AG04450 (cell line): Measurements from ENCODE around the gene NKX6-2. TPM values are rescaled to one million over a fixed set of nuclear protein-coding genes. Genes with fewer than 3 reads are reported as not detected.

Experiments
- CTCF ChIA-PET: fragments of 300-600, 350-600 bp; formaldehyde crosslinking; extraction: SDS; loops from one replicate; lab custom pipeline; 2022; ENCODE audit warnings: antibody characterized with exemption, inconsistent platforms; lab: Charles Lee
- POLR2A ChIA-PET: fragments of 350-600 bp; formaldehyde crosslinking; extraction: SDS; loops from one replicate; lab custom pipeline; 2021; ENCODE audit warnings: antibody characterized with exemption, inconsistent platforms; lab: Yijun Ruan, JAX
- DNase-seq: peaks from one replicate; pipeline ENCODE4 v3.0.0-alpha.2; 2011; ENCODE audit warnings: low read depth, low spot score
- H3K27ac ChIP-seq: one replicate; pipeline ENCODE4 v1.5.1; 2012; ENCODE audit warnings: low read depth, low read length, control low read depth
- H3K27me3 ChIP-seq: one replicate; pipeline ENCODE4 v1.6.0; 2012; ENCODE audit warnings: low read length; ENCODE audit not compliant: control insufficient read depth, insufficient read depth
- H3K4me3 ChIP-seq: 2 replicates; pipeline ENCODE4 v1.5.1; 2011; ENCODE audit warnings: mild to moderate bottlenecking, low read depth, low read length, control low read depth
- H3K9me3 ChIP-seq: 2 replicates; pipeline ENCODE4 v1.5.1; 2012; ENCODE audit warnings: low read length; ENCODE audit not compliant: control insufficient read depth, insufficient read depth
- CTCF ChIP-seq: IDR thresholded peaks from 2 replicates; pipeline ENCODE4 v1.5.1; 2011; ENCODE audit warnings: low read depth, low read length, control low read depth, inconsistent platforms
- polyA plus RNA-seq: library from polyadenylated mRNA; depleted of rRNA; stranded (reverse); fragments of >200 nt; gene quantifications from 2 replicates; pipeline ENCODE4 v1.2.3, GENCODE V29; 2011

The NKX6-2 gene
- polyA plus RNA-seq, 1 experiment, result not detected

DNA sequence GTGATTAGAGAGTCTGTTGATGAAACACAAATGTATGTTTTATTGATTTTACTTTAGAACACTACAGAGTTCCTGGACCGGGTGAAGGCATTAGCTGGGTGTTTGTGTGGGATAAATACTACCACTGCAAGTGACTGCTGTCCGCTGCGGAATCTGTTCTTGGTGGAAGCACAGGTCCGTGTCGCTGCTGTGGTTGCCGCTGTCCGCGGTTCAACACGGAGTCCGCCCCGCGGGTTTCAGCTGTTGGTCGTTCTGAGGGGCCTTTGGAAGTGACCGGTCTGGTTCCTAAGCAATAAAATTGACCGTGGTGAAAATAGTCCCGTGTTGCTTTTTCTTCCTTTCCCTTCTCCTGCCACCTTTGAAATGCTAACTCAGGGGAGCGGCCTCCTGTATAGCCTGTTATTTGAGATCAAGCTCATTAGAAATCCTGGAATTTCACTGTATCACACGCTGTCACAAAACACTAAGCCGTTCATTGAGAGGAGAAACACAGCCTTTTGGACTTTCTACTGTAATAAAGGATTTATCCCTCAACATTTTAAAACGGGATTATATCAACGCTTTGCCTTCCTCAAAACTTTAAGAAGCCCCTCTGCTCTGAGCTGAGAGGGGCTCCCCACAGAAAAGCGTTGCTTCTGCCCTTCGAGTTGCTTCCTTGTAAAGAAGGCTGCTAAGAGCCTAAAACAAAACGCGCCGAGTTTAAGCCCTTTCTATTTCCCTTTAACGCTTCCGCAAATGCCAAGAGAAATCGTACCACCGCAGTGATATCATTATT is 2.6 kb downstream of the NKX6-2 start:
- ChIA-PET POLR2A (no interaction called here), CTCF (no interaction called here)
- no peak overlapping the region for H3K27ac ChIP-seq
- H3K27me3 ChIP-seq, result peaks cover 23% of the 10 kb centered on the region
- no peak for TF ChIP-seq CTCF
- DNase-seq, result no peak
- no peak overlapping the region for H3K4me3 ChIP-seq
- H3K9me3 ChIP-seq, result peaks cover 7% of the 10 kb centered on the region; the same call in 1 of the 2 replicates

- Histone ChIP-seq H3K9me3 (peaks cover 9% of the 10 kb centered on the region; the same call in 1 of the 2 replicates), H3K27ac (no peak overlapping the region), H3K27me3 (peaks cover 8% of the 10 kb centered on the region), H3K4me3 (no peak overlapping the region)
- no peak for TF ChIP-seq CTCF
- DNase-seq, result no peak
- POLR2A ChIA-PET, result interaction anchor here (0.5 kb wide), 1 partner anchor 111 kb away, joined by 3 read pairs; no protein-coding TSS in a partner anchor
- CTCF ChIA-PET, result no interaction called here
These were observed 4.4 kb downstream of the NKX6-2 start for GRCh38 chr10:132781556-132781955.

DNA sequence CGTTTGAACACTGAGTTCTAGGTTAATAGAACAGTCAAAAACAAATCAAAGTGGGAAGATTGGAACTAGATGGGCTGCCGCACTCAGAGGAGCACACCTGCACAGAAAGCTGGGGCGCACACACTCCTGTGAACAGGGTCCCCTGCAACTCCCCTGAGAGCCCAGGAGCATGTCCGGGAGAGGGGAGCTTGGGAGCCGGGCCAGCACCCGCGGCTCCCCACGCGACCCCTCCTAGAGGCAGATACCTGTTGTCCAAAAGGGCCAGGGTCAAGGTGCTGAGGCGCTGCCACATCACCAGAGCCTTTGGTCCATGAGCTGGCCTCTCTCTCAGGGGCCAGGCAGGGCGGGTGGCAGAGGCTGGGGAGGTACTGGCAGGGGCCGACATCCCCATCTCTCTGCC is 5.6 kb downstream of the NKX6-2 start:
- Histone ChIP-seq H3K4me3 (no peak overlapping the region), H3K9me3 (peaks cover 9% of the 10 kb centered on the region; the same call in 1 of the 2 replicates), H3K27ac (no peak overlapping the region), H3K27me3 (peaks cover 8% of the 10 kb centered on the region)
- no peak for DNase-seq
- ChIA-PET POLR2A (no interaction called here), CTCF (no interaction called here)
- TF ChIP-seq CTCF, result no peak

- peaks cover 7% of the 10 kb centered on the region; the same call in 1 of the 2 replicates for H3K9me3 ChIP-seq
- POLR2A ChIA-PET, result no interaction called here
- CTCF ChIA-PET, result no interaction called here
- no peak overlapping the region for H3K4me3 ChIP-seq
- no peak for DNase-seq
- H3K27me3 ChIP-seq, result peaks cover 6% of the 10 kb centered on the region
- H3K27ac ChIP-seq, result no peak overlapping the region
- no peak for TF ChIP-seq CTCF
These were observed 6.2 kb downstream of the NKX6-2 start for GRCh38 chr10:132779549-132780294.

GRCh38 chr10:132777441-132777840 is 8.5 kb downstream of the NKX6-2 start:
- H3K4me3 ChIP-seq, result no peak overlapping the region
- ChIA-PET POLR2A (no interaction called here), CTCF (no interaction called here)
- no peak for TF ChIP-seq CTCF
- H3K9me3 ChIP-seq, result peaks cover 7% of the 10 kb centered on the region; the same call in 1 of the 2 replicates
- DNase-seq, result no peak
- no peak overlapping the region for H3K27ac ChIP-seq
- H3K27me3 ChIP-seq, result no peaks in the 10 kb centered on the region
